HL-60 (cell line): Measurements from ENCODE around the gene GPR101.

Experiments
- DNase-seq, 2 experiments: peaks; one replicate each; pipeline ENCODE4 v3.0.0-alpha.2; 2010 to 2020; ENCODE audit warnings: low read depth in 1 of 2, low spot score in 1 of 2
- H3K27ac ChIP-seq: fragments of 250-450 bp; sonication (Bioruptor Pico); replicated peaks from 2 replicates; pipeline ENCODE4 v1.5.1; 2020; ENCODE audit warnings: mild to moderate bottlenecking, moderate library complexity
- H3K27me3 ChIP-seq: fragments of 250-450 bp; sonication (Bioruptor Pico); 2 replicates; pipeline ENCODE4 v1.5.1; 2021; ENCODE audit warnings: mild to moderate bottlenecking, moderate library complexity; ENCODE audit not compliant: insufficient read depth, poor library complexity, severe bottlenecking
- H3K4me3 ChIP-seq: replicated peaks from 2 replicates; pipeline ENCODE4 v1.5.1; 2011; ENCODE audit warnings: mild to moderate bottlenecking, control low read depth, low read length; ENCODE audit not compliant: insufficient read depth
- TF ChIP-seq, protein P1 (sequence below): IDR thresholded peaks from one replicate; pipeline ENCODE4 v1.5.1; 2011; ENCODE audit warnings: low read length, control low read depth, inconsistent platforms; ENCODE audit not compliant: insufficient read depth

GPR101 gene

DNA sequence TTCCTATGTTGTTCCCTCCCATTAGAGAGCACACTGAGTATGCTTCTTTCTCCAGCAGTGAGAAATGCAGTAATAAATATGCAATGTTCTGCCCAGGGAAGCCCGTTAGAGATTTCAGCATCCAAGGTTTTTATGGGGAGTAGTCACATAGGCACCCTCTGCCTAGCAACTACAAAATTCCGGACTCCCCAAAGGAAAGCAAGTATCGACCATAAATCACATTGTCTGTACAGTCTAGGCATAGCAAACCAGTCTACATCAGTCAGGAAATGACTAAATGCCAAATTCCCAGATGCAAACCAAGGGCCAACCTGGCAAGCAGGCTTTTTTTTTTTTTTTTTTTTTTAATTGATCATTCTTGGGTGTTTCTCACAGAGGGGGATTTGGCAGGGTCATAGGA lies 34.8 kb downstream of the GPR101 start:
- Histone ChIP-seq H3K4me3 (no peak overlapping the region), H3K27me3 (no peaks in the 10 kb centered on the region), H3K27ac (no peak overlapping the region)
- TF ChIP-seq, protein P1, sequence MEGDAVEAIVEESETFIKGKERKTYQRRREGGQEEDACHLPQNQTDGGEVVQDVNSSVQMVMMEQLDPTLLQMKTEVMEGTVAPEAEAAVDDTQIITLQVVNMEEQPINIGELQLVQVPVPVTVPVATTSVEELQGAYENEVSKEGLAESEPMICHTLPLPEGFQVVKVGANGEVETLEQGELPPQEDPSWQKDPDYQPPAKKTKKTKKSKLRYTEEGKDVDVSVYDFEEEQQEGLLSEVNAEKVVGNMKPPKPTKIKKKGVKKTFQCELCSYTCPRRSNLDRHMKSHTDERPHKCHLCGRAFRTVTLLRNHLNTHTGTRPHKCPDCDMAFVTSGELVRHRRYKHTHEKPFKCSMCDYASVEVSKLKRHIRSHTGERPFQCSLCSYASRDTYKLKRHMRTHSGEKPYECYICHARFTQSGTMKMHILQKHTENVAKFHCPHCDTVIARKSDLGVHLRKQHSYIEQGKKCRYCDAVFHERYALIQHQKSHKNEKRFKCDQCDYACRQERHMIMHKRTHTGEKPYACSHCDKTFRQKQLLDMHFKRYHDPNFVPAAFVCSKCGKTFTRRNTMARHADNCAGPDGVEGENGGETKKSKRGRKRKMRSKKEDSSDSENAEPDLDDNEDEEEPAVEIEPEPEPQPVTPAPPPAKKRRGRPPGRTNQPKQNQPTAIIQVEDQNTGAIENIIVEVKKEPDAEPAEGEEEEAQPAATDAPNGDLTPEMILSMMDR: no peak
- DNase-seq: no peak
